ENCODE data around the gene PARP11. TPM values are rescaled to one million over a fixed set of nuclear protein-coding genes. Genes with fewer than 3 reads are reported as not detected.

PARP11 gene
- total RNA-seq, 1 donor from 2014 or later = 8.7 TPM

GRCh38 chr12:3771853-3772252 is 101.3 kb downstream of the PARP11 start:
- no peaks in the 10 kb centered on the region for H3K9me3 Mint-ChIP-seq (ENCODE audit: unreplicated experiment)
- H3K27ac Mint-ChIP-seq (ENCODE audit: unreplicated experiment) = no peak overlapping the region

GRCh38 chr12:3770891-3771290 is 102.3 kb downstream of the PARP11 start:
- Mint-ChIP-seq H3K9me3 (ENCODE audit: unreplicated experiment) (no peaks in the 10 kb centered on the region), H3K36me3 (ENCODE audit: unreplicated experiment) (no peaks in the 10 kb centered on the region), H3K27me3 (ENCODE audit: unreplicated experiment) (peaks cover 2% of the 10 kb centered on the region), H3K27ac (ENCODE audit: unreplicated experiment) (no peak overlapping the region), H3K4me1 (ENCODE audit: unreplicated experiment) (no peaks in the 10 kb centered on the region), H3K4me3 (ENCODE audit: unreplicated experiment) (no peak overlapping the region)
- no peak for TF ChIP-seq CTCF (IDR thresholded peaks at IDR 0.05)
- no peak for DNase-seq (ENCODE audit: extremely low spot score, unreplicated experiment)

More at GRCh38 chr12:3771853-3772252, 101.3 kb downstream of the PARP11 start:
- no peak for TF ChIP-seq CTCF (IDR thresholded peaks at IDR 0.05)
- DNase-seq (ENCODE audit: extremely low spot score, unreplicated experiment) = no peak
- H3K4me3 Mint-ChIP-seq (ENCODE audit: unreplicated experiment) = no peak overlapping the region
- no peaks in the 10 kb centered on the region for H3K36me3 Mint-ChIP-seq (ENCODE audit: unreplicated experiment)
- no peaks in the 10 kb centered on the region for H3K27me3 Mint-ChIP-seq (ENCODE audit: unreplicated experiment)
- H3K4me1 Mint-ChIP-seq (ENCODE audit: unreplicated experiment) = no peaks in the 10 kb centered on the region

GRCh38 chr12:3768911-3769447 is 104.2 kb downstream of the PARP11 start:
- DNase-seq (ENCODE audit: extremely low spot score, unreplicated experiment) = no peak
- Mint-ChIP-seq H3K36me3 (ENCODE audit: unreplicated experiment) (no peaks in the 10 kb centered on the region), H3K27ac (ENCODE audit: unreplicated experiment) (no peak overlapping the region), H3K9me3 (ENCODE audit: unreplicated experiment) (no peaks in the 10 kb centered on the region), H3K4me3 (ENCODE audit: unreplicated experiment) (no peak overlapping the region), H3K27me3 (ENCODE audit: unreplicated experiment) (peaks cover 6% of the 10 kb centered on the region), H3K4me1 (ENCODE audit: unreplicated experiment) (no peaks in the 10 kb centered on the region)
- TF ChIP-seq CTCF (IDR thresholded peaks at IDR 0.05) = no peak

- TF ChIP-seq CTCF (IDR thresholded peaks at IDR 0.05) = no peak
- H3K27me3 Mint-ChIP-seq (ENCODE audit: unreplicated experiment) = peaks cover 24% of the 10 kb centered on the region
- no peak overlapping the region for H3K4me3 Mint-ChIP-seq (ENCODE audit: unreplicated experiment)
- no peaks in the 10 kb centered on the region for H3K36me3 Mint-ChIP-seq (ENCODE audit: unreplicated experiment)
- no peak overlapping the region for H3K27ac Mint-ChIP-seq (ENCODE audit: unreplicated experiment)
- H3K4me1 Mint-ChIP-seq (ENCODE audit: unreplicated experiment) = no peaks in the 10 kb centered on the region
- DNase-seq (ENCODE audit: extremely low spot score, unreplicated experiment) = no peak
- no peaks in the 10 kb centered on the region for H3K9me3 Mint-ChIP-seq (ENCODE audit: unreplicated experiment)
These were observed 112.0 kb downstream of the PARP11 start for GRCh38 chr12:3761116-3761735.

- Mint-ChIP-seq H3K27me3 (ENCODE audit: unreplicated experiment) (peaks cover 22% of the 10 kb centered on the region), H3K27ac (ENCODE audit: unreplicated experiment) (no peak overlapping the region), H3K9me3 (ENCODE audit: unreplicated experiment) (no peaks in the 10 kb centered on the region), H3K4me1 (ENCODE audit: unreplicated experiment) (no peaks in the 10 kb centered on the region), H3K36me3 (ENCODE audit: unreplicated experiment) (no peaks in the 10 kb centered on the region), H3K4me3 (ENCODE audit: unreplicated experiment) (no peak overlapping the region)
- DNase-seq (ENCODE audit: extremely low spot score, unreplicated experiment) = no peak
- no peak for TF ChIP-seq CTCF (IDR thresholded peaks at IDR 0.05)
These were observed 113.3 kb downstream of the PARP11 start for GRCh38 chr12:3759878-3760277.

Other genes starting within 250 kb of the PARP11 start
- gene CRACR2A, start 120.3 kb downstream of the PARP11 start, total RNA-seq = 0.08 and 0.13 TPM in 2 replicates